Neuronal stem cell (in vitro differentiated cells): ENCODE measurements around the gene ARSK.

Experiments used
- DNase-seq: peaks from one replicate; pipeline ENCODE4 v3.0.0-alpha.2; 2013; ENCODE audit warnings: low spot score
- H2AFZ ChIP-seq: one replicate; pipeline ENCODE4 v1.6.1; 2013; ENCODE audit warnings: mild to moderate bottlenecking, low read length, inconsistent platforms
- H2AK5ac ChIP-seq: 2 replicates; pipeline ENCODE4 v1.6.1; 2013; ENCODE audit warnings: low read depth, mild to moderate bottlenecking, inconsistent platforms, low read length, moderate library complexity, mixed read lengths
- H2BK120ac ChIP-seq: 2 replicates; pipeline ENCODE4 v1.6.1; 2013; ENCODE audit warnings: low read depth, mild to moderate bottlenecking, inconsistent platforms, low read length, moderate library complexity, mixed read lengths
- H2BK12ac ChIP-seq: one replicate; pipeline ENCODE4 v1.6.1; 2013; ENCODE audit warnings: low read length, inconsistent platforms
- H2BK15ac ChIP-seq: 2 replicates; pipeline ENCODE4 v1.6.1; 2013; ENCODE audit warnings: mild to moderate bottlenecking, low read length, inconsistent platforms, mixed read lengths
- H2BK5ac ChIP-seq: one replicate; pipeline ENCODE4 v1.6.1; 2013; ENCODE audit warnings: inconsistent platforms, mild to moderate bottlenecking, low read length, moderate library complexity
- H3K14ac ChIP-seq: one replicate; pipeline ENCODE4 v1.6.1; 2013; ENCODE audit warnings: low read length, inconsistent platforms
- H3K18ac ChIP-seq: 2 replicates; pipeline ENCODE4 v1.6.1; 2013; ENCODE audit warnings: low read length, inconsistent platforms
- H3K23ac ChIP-seq: 2 replicates; pipeline ENCODE4 v1.6.1; 2013; ENCODE audit warnings: low read depth, mild to moderate bottlenecking, mixed read lengths, low read length, inconsistent platforms; ENCODE audit not compliant: poor library complexity
- H3K27ac ChIP-seq: replicated peaks from 3 replicates; pipeline ENCODE4 v1.5.1; 2013; ENCODE audit warnings: low read length, inconsistent platforms
- H3K27me3 ChIP-seq, 3 experiments: 2 replicates each; pipeline ENCODE4 v1.6.1; 2013; ENCODE audit warnings: low read length in 3 of 3, mild to moderate bottlenecking in 2 of 3, inconsistent platforms in 1 of 3, low read depth in 1 of 3, mixed read lengths in 1 of 3, moderate library complexity in 1 of 3; ENCODE audit not compliant: control insufficient read depth in 3 of 3, insufficient read depth in 3 of 3
- H3K36me3 ChIP-seq, 2 donors: replicated peaks in 1 of 2; 2 replicates each; pipeline ENCODE4 v1.6.1; 2013; ENCODE audit warnings: low read length in 2 of 2; ENCODE audit not compliant: control insufficient read depth in 2 of 2, insufficient read depth in 2 of 2
- H3K4ac ChIP-seq: 2 replicates; pipeline ENCODE4 v1.6.1; 2013; ENCODE audit warnings: inconsistent platforms, mild to moderate bottlenecking, low read length, moderate library complexity
- H3K4me1 ChIP-seq, 2 donors: 1 replicate in 1 of 2; 2 replicates in 1 of 2; pipeline ENCODE4 v1.6.1; 2013; ENCODE audit warnings: low read length in 2 of 2, low read depth in 1 of 2; ENCODE audit not compliant: control insufficient read depth in 2 of 2, insufficient read depth in 1 of 2
- H3K4me2 ChIP-seq: one replicate; pipeline ENCODE4 v1.6.1; 2013; ENCODE audit warnings: mild to moderate bottlenecking, low read length, inconsistent platforms; ENCODE audit not compliant: insufficient read depth, poor library complexity, severe bottlenecking
- H3K4me3 ChIP-seq, 2 donors: 2 replicates each; pipeline ENCODE4 v1.5.1; 2013; ENCODE audit warnings: low read length in 2 of 2, mild to moderate bottlenecking in 2 of 2, inconsistent platforms in 1 of 2, moderate library complexity in 1 of 2
- H3K79me1 ChIP-seq: one replicate; pipeline ENCODE4 v1.6.1; 2013; ENCODE audit warnings: low read depth, mild to moderate bottlenecking, inconsistent platforms, low read length, moderate library complexity
- H3K9ac ChIP-seq: one replicate; pipeline ENCODE4 v1.6.1; 2013; ENCODE audit warnings: mild to moderate bottlenecking, low read depth, low read length, inconsistent platforms; ENCODE audit not compliant: poor library complexity
- H3K9me3 ChIP-seq, 2 donors: replicated peaks in 1 of 2; 2 replicates each; pipeline versions ENCODE3 to v1.6.1; 2013; ENCODE audit warnings: low read length in 2 of 2, mild to moderate bottlenecking in 2 of 2, inconsistent platforms in 1 of 2, low read depth in 1 of 2, mixed read lengths in 1 of 2, moderate library complexity in 1 of 2; ENCODE audit not compliant: control insufficient read depth in 2 of 2, insufficient read depth in 1 of 2
- H4K8ac ChIP-seq: one replicate; pipeline ENCODE4 v1.6.1; 2013; ENCODE audit warnings: low read depth, mild to moderate bottlenecking, inconsistent platforms, low read length, moderate library complexity
- H4K91ac ChIP-seq: one replicate; pipeline ENCODE4 v1.6.1; 2013; ENCODE audit warnings: low read length, low read depth, mild to moderate bottlenecking, inconsistent platforms; ENCODE audit not compliant: poor library complexity
- WGBS, 2 donors: extraction: QIAGEN DNeasy Blood & Tissue Kit; methylation state at CpG; one replicate each; pipeline ENCODE4 v1.1.7; 2013; ENCODE audit warnings: missing lambda C conversion rate in 2 of 2, mixed read lengths in 1 of 2; ENCODE audit not compliant: insufficient read length in 2 of 2, insufficient replicate concordance in 1 of 2; ENCODE audit errors: extremely low coverage in 2 of 2; 5-methylcytosine and 5-hydroxymethylcytosine counted together

The ARSK gene

GRCh38 chr5:95590880-95591279 lies 36.0 kb downstream of the ARSK start:
- Histone ChIP-seq H2AK5ac (no peak overlapping the region), H2AFZ (no peak overlapping the region), H2BK15ac (no peak overlapping the region), H3K14ac (no peak overlapping the region), H3K9me3 (no peaks in the 10 kb centered on the region), H3K79me1 (no peaks in the 10 kb centered on the region), H3K9ac (no peak overlapping the region), H4K91ac (no peak overlapping the region), H3K23ac (no peak overlapping the region), H2BK12ac (no peak overlapping the region), H3K4ac (no peak overlapping the region), H3K4me1 (peaks cover 0 to 2% of the 10 kb centered on the region in 2 donors), H3K18ac (no peak overlapping the region), H2BK5ac (no peak overlapping the region), H2BK120ac (no peak overlapping the region), H3K4me2 (no peak overlapping the region), H3K36me3 (no peaks in the 10 kb centered on the region), H3K4me3 (no peak overlapping the region), H3K27me3 (no peaks in the 10 kb centered on the region), H4K8ac (no peak overlapping the region), H3K27ac (no peak overlapping the region)
- no CpG with 5 or more reads among the region's 1 CpG for WGBS, 2 donors
- no peak for DNase-seq

- H2BK15ac ChIP-seq: no peak overlapping the region
- no peak overlapping the region for H3K14ac ChIP-seq
- H3K4ac ChIP-seq: no peak overlapping the region
- no peaks in the 10 kb centered on the region for H3K27me3 ChIP-seq
- H2BK5ac ChIP-seq: no peak overlapping the region
- no peak overlapping the region for H4K8ac ChIP-seq
- no peak overlapping the region for H3K4me2 ChIP-seq
- no peak for DNase-seq
- H2BK120ac ChIP-seq: no peak overlapping the region
- H3K4me3 ChIP-seq: no peak overlapping the region
- H3K27ac ChIP-seq: no peak overlapping the region
- no peak overlapping the region for H3K18ac ChIP-seq
- no peak overlapping the region for H4K91ac ChIP-seq
- H3K23ac ChIP-seq: no peak overlapping the region
- no CpG with 5 or more reads among the region's 5 CpGs for WGBS, 2 donors
- H3K36me3 ChIP-seq: no peaks in the 10 kb centered on the region
- no peak overlapping the region for H3K9ac ChIP-seq
- no peaks in the 10 kb centered on the region for H3K79me1 ChIP-seq
- no peaks in the 10 kb centered on the region for H3K9me3 ChIP-seq
- no peak overlapping the region for H2AFZ ChIP-seq
- H2BK12ac ChIP-seq: no peak overlapping the region
- H2AK5ac ChIP-seq: no peak overlapping the region
- peaks cover 0 to 2% of the 10 kb centered on the region in 2 donors for H3K4me1 ChIP-seq
Measured at GRCh38 chr5:95591490-95591901, 36.6 kb downstream of the ARSK start.

DNA sequence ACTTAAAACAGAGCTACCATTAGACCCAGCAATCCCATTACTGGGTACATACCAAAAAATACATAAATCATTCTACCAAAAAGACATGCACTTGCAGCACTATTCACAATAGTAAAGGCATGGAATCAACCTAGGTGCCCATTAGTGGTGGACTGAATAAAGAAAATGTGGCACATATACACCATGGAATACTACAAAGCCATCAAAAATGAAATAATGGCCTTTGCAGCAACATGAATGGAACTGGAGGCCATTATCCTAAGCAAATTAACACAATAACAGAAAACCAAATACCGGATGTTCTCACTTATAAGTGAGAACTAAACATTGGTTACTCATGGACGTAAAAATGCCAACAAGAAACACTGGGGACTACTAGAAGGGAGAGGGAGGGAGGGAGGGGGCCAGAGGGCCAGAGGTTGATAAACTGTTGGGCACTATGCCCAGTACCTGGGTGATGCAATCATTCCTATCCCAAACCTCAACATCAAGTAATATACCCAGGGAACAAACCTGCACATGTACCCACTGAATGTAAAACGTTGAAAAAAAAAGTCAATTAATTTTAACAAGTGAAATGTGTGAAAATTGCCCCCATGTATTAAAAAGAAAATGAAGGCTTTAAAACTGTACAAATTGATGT lies 40.5 kb downstream of the ARSK start:
- WGBS, 2 donors: no CpG with 5 or more reads among the region's 3 CpGs
- Histone ChIP-seq H2BK5ac (no peak overlapping the region), H3K36me3 (no peaks in the 10 kb centered on the region), H3K23ac (no peak overlapping the region), H2BK12ac (no peak overlapping the region), H3K27ac (no peak overlapping the region), H3K27me3 (no peaks in the 10 kb centered on the region), H3K4me2 (no peak overlapping the region), H4K8ac (no peak overlapping the region), H2AK5ac (no peak overlapping the region), H3K79me1 (no peaks in the 10 kb centered on the region), H2BK15ac (no peak overlapping the region), H2AFZ (no peak overlapping the region), H4K91ac (no peak overlapping the region), H3K4ac (no peak overlapping the region), H3K18ac (no peak overlapping the region), H3K14ac (no peak overlapping the region), H2BK120ac (no peak overlapping the region), H3K4me1 (no peaks in the 10 kb centered on the region), H3K9me3 (no peaks in the 10 kb centered on the region), H3K4me3 (no peak overlapping the region), H3K9ac (no peak overlapping the region)
- DNase-seq: no peak

DNA sequence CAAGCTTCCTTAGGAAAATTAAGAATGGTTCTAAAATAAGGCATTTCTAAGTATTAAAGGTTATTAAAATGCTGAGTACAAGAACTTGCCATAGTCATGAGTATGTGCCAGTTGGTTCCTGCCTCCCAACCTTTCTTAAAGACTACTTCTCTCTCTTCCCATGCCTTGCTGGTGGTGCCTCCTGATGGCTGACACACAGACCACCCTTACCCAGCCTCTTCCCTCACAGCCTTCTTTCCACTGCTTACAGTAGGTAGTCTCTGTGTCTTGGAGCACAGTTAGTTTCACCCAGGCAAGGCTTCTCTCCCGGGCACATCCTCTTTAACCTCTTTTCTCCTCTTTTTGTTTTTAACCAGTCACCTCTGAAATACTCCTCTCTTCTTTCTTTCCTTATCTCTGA lies 44.4 kb downstream of the ARSK start:
- no peak overlapping the region for H2BK5ac ChIP-seq
- no peaks in the 10 kb centered on the region for H3K27me3 ChIP-seq
- no peak overlapping the region for H3K4ac ChIP-seq
- no peak overlapping the region for H3K4me3 ChIP-seq
- WGBS, 2 donors: no CpG with 5 or more reads among the region's 1 CpG
- H4K8ac ChIP-seq: no peak overlapping the region
- no peak overlapping the region for H2AK5ac ChIP-seq
- H3K9me3 ChIP-seq: no peaks in the 10 kb centered on the region
- H3K4me1 ChIP-seq: no peaks in the 10 kb centered on the region
- H3K79me1 ChIP-seq: no peaks in the 10 kb centered on the region
- H3K27ac ChIP-seq: no peak overlapping the region
- H3K23ac ChIP-seq: no peak overlapping the region
- H2BK120ac ChIP-seq: no peak overlapping the region
- H3K36me3 ChIP-seq: peaks cover 0 to 4% of the 10 kb centered on the region in 2 donors
- no peak overlapping the region for H2AFZ ChIP-seq
- no peak overlapping the region for H3K9ac ChIP-seq
- no peak overlapping the region for H3K18ac ChIP-seq
- no peak overlapping the region for H3K14ac ChIP-seq
- no peak overlapping the region for H3K4me2 ChIP-seq
- no peak overlapping the region for H2BK12ac ChIP-seq
- H2BK15ac ChIP-seq: no peak overlapping the region
- no peak overlapping the region for H4K91ac ChIP-seq
- DNase-seq: no peak
